Measurements from ENCODE around the gene ASH1L.
"Not testable (repeated sequence)": the region's sequence is repeated elsewhere in the genome, so short reads cannot be mapped to it uniquely, and the experiment has no call there.

Gene ASH1L

DNA sequence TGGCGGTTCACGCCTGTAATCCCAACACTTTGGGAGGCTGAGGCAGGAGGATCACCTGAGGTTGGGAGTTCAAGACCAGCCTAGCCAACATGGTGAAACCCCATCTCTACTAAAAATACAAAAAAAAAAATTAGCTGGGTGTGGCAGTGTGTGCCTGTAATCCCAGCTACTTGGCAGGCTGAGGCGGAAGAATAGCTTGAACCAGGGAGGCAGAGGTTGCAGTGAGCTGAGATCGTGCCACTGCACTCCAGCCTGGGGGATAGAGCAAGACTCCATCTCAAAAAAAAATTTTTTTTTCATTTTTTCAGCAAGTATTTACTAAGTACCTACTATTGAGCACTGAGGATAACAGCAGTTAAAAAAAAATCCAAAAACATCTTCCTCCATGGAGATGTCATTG lies 69.0 kb downstream of the ASH1L start:
- not testable (repeated sequence) for DNase-seq (ENCODE audit: low spot score)

- not testable (repeated sequence) for DNase-seq (ENCODE audit: low spot score)
Measured at GRCh38 chr1:155488419-155488818, 74.2 kb downstream of the ASH1L start.

GRCh38 chr1:155487541-155487940 lies 75.1 kb downstream of the ASH1L start:
- DNase-seq (ENCODE audit: low spot score), result no peak

DNA sequence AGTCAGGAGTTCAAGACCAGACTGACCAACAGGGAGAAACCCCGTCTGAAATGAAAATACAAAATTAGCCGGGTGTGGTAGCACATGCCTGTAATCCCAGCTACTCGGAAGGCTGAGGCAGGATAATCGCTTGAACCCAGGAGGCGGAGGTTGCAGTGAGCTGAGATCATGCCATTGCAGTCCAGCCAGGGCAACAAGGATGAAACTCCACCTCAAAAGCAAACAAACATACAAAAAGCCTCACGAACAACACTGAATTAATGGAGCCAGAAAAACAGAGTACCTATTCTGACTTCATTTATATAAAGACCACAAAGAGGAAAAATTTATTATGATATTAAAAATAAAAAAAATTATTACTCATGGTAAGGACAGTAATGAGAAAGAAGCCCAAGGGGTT lies 75.7 kb downstream of the ASH1L start:
- DNase-seq (ENCODE audit: low spot score), result not testable (repeated sequence)

DNA sequence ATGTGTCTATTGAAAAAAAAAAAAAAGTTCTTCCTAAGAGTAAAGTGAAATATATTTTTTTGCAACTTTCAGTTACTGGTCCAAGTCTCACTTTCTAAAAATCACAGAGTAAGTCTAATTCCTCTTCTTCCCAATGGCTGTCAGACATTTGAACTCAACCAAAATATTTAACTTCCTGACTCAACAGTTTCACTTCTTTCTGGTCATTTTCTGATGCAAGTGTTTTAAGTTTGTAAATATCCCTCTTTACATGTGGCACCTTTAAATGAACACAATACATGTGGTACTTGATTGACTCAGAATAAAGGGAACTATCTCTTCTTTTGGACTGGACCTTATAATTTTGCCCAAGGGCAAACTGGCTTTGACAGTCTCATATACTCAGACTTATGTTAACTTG lies 76.7 kb downstream of the ASH1L start:
- DNase-seq (ENCODE audit: low spot score), result peak; percentile 34

DNA sequence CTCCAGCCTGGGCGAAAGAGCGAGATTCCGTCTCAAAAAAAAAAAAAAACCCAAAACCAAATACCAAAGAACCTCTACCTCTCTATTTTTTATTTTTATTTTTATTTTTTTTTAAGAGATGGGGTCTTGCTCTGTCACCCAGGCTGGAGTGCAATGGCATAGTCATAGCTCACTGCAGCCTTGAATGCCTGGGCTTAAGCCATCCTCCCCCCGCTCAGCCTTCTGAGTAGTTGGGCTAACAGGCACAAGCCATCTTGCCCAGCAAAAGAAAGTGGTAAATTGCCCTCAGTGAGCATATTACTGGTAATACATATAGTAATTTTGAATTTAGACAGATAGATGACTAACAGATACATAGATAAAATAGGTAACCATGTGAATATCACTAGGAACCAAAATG lies 77.4 kb downstream of the ASH1L start:
- DNase-seq (ENCODE audit: low spot score), result no peak

DNA sequence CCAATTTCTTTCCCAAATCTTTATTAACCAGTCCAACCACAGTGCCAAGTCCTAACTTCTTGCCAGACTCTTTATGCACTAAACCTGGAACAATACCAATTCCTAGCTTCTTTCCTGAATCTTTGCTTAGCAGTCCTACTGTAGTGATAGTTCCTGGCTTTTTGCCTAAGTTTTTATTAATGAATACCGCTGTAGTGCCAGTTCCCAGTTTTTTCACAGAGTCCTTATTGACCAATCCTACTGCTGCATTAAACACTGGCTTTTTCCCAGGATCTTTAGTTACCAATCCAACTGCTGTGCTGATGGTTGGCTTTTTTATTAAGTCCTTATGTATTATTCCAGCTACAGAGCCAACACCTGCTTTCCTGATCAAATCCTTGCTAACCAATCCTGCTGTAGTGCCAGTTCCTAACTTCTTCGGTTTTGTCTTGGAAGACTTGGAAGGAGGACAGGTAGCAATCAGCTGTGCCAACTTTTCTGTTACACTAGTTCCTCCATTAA lies 80.8 kb downstream of the ASH1L start:
- DNase-seq (ENCODE audit: low spot score), result no peak

GRCh38 chr1:155479205-155479604 lies 83.4 kb downstream of the ASH1L start:
- no peak for DNase-seq (ENCODE audit: low spot score)

DNA sequence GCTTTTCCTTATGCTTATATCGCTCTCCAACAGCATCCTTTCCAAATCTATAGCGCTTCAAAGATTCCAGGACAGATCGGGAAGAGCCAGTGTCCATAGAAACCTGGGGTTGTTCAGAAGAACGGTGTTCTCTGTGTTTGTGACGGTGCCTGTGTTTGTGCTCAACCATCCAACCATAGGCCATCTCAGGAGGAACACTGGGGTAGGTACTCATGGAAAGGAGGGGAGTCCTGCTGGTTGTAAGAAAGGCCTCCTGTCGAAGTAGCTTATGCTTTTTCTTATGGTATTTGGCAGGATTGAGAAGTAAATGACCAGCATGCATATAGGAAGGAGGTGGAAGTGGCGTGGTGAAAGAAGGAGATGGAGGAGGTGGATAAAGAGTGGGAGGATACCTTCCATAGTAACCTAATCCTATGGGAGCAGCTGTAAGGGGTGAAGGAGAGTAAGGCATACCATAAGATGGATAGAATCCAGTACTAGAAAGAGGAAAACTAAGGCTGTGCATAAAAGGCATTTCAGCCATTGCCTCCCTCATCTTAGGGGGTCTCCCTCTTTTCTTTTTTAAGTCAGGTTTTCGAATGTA lies 84.2 kb downstream of the ASH1L start:
- no peak for DNase-seq (ENCODE audit: low spot score)

DNA sequence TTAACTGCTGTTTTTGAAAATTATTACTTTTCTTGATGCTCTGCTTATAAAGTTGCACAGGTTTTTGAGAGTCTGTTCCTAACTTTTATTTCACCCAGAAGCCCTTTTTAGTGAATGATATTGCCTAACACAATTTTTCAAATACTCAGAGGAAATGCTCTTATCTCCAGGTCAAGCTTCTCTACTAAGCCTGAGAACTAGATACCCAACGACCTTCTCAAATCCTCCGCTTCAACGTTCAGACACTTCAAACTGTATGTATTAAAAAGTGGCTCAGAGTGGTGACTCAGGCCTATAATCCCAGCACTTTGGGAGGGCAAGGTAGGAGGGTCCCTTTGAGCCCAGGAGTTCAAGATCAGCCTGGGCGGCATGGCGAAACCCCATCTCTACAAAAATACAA lies 88.5 kb downstream of the ASH1L start:
- DNase-seq (ENCODE audit: low spot score), result no peak

DNA sequence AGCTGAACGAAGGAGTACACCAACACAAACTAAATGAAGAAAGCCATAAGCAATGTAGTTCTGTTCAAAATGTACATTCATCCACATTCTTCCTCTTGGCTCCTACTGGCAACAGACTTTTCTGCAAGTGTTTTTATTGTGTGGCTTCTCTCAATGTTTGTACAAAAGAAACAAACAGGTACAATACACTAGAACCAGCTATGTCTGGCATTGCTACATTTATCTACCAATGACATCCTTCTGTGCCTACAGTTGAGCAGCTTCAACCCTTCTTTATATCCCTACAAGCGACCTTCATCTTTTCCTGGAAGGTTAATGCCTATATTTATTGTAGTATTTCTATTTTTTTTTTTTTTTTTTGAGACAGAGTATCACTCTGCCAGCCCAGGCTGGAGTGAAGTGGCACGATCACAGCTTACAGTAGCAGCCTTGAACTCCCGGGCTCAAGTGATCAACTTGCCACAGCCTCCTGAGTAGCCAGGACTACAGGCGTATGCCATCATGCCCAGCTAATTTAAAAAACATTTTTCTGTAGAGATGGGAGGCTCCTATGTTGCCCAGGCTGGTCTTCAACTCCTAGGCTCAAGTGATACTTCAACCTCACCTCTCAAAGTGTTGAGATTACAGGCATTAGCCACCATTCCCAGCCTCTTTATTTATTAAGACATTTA lies 89.3 kb downstream of the ASH1L start:
- no peak for DNase-seq (ENCODE audit: low spot score)

- no peak for DNase-seq (ENCODE audit: low spot score)
Measured at GRCh38 chr1:155472491-155473083, 90.0 kb downstream of the ASH1L start.

DNA sequence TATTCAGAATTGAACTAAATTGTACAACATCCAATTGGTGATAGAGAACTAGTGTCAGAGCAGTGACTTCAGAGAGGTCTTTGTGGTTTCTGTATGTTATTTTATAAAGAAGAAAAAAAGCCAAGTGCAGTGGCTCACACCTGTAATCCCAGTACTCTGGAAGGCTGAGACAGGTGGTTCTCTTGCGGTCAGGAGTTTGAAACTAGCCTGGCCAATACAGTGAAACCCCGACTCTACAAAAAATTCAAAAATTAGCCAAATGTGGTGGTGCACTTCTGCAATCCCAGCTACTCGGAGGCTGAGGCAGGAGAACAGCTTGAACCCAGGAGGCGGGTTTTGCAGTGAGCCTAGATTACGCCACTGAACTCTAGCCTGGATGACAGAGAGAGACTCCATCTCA lies 90.7 kb downstream of the ASH1L start:
- no peak for DNase-seq (ENCODE audit: low spot score)

GRCh38 chr1:155471026-155471425 lies 91.6 kb downstream of the ASH1L start:
- no peak for DNase-seq (ENCODE audit: low spot score)

- DNase-seq (ENCODE audit: low spot score), result no peak
Measured at GRCh38 chr1:155466996-155467395, 95.6 kb downstream of the ASH1L start.

DNA sequence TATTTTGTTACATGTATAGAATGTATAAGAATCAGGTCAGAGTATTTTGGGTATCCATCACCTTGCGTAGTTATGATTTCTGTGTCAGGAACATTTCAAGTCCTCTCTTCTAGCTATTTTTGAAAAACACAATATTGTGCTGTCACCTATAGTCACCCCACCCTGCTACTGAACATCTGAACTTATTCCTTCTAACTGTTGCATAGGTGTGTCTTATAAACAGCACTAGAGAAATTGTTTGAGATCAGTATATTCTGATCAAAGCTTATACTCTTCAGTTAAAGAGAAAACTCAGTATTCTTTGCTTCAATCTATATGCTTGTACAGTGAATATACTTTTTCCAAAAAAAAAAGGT lies 96.0 kb downstream of the ASH1L start:
- DNase-seq (ENCODE audit: low spot score), result no peak

DNA sequence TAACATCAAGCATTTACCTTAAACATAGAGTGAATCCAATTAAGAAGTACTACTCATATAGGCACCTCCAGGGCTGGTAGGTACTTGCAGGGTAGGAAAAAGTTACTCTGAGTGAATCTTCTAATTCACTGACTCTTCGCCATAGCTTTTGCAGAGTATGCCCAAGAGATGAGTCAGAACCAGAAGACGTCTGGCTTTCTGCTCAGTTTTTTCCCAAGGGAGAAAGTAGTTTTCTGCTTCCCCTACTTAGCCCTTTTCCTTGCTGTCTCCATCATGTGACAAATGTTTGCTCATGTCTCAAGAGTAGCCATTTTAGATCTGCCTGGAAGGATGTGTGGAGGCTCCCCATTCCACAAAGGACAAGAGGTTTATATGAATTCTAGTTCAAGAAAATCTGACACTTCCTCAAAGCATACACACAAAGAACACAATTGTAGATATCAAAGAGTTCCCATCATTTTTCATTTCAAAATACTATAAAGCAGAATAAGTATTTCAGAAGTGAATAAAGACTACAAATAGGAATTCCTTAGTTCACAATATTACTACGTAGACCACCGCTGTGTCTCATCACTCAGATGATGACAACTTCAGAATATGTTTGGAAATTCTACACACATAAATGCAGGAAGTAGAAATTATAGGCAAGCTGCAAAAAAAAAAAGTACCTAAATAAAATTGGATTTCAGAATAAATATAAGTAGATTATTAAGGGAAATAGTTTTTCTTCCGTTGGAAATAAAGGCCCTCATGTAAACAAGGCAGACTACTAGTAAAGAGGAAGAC lies 98.5 kb downstream of the ASH1L start:
- DNase-seq (ENCODE audit: low spot score), result no peak

- no peak for DNase-seq (ENCODE audit: low spot score)
Measured at GRCh38 chr1:155458111-155458510, 104.5 kb downstream of the ASH1L start.

DNA sequence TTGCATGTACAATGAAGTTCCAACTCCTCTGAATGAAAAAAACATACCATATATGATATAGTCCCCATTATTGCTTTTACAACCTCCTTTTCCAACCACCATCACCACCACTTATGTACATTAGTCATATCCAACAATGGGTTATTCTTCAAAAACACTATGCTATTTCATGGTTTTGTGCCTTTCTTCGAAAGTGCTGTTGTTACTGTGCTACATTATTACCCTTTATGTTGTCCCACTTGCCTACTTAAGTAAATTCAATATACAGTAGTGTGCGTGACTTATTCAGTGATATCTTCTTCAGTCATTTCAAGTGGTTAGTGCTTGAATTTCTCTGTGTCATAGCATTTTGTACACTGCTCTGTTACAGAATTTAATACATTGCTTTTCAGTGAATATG lies 105.3 kb downstream of the ASH1L start:
- no peak for DNase-seq (ENCODE audit: low spot score)

DNA sequence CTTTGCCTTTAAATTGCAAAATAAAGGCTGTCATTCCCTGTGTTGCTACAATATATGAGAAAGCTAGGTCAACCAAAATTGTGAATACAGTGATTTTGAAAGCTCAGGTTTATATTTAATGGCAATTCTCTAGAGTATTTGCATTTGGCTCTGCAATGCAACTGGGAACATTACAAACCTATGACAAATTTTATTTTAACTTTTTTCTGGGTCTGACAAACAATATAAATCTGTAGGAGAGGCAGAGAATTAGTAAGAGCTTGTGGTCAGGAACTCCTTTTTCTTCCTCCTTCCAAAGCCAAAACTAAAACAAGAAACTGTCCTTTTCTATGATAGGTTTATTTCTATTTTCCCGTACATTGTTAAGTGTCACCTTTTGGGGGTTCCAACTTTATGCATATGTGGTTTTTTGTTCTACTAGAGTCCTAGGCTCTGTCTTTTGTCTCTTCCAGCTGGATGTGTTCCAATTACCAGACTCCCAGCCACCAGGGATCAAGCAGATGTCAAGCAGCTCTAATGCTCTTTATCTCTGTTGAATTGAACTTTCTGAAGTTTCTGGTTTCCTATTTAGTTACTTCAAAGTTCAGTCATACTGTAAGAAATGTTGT lies 106.9 kb downstream of the ASH1L start:
- DNase-seq (ENCODE audit: low spot score), result no peak

- DNase-seq (ENCODE audit: low spot score), result no peak
Measured at GRCh38 chr1:155454096-155454495, 108.5 kb downstream of the ASH1L start.

GRCh38 chr1:155453141-155453540 lies 109.5 kb downstream of the ASH1L start:
- DNase-seq (ENCODE audit: low spot score), result no peak
